Hematopoietic multipotent progenitor cell treated with erythropoietin and hydrocortisone succinate and interleukin-3 and kit ligand, for 17 days (in vitro differentiated cells): ENCODE data around the gene FGF10.

Experiments
- DNase-seq: peaks from one replicate; pipeline ENCODE4 v3.0.0-alpha.2; 2015; ENCODE audit warnings: low spot score

The FGF10 gene

DNA sequence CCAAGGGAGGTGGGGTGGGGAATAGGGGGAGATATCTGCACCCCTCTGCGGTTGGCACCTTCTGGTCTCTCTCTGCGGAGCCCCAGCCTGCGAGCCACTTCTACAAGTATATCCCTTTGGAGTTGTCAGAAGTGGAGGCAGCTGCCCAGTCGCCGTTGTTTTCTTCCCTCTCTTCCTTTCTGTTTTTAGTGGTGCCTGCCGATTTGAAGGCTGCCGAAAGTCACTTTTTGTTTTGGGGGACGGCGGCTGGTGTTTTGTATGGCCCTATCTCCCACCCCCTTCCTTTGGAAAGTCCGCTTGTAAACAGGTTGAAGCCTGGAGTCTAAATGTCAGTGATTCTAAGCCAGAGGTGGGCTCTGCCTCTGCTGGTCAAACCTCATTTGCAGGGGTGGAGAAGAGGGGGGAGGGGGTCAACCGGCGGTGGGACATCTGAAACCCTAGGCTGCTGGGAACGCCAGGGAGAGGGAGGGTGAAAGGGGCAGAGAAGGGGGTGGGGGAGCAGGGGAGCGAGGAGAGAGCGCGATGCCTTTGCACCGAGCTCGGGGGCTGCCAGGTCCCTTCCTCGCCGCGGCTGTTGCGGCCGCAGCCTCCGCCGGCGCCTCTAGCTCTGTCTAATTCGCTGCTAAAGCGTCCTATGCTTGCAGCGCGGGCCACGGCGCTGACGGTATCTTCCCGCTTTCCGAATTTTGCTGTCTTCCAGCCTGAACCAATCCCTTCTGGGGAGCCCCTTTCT, at the start of gene FGF10:
Gene FGF10 (minus strand): TSS at position 331 of the 733 bp plus-strand sequence. CDS start 738 bp downstream, outside the sequence.
- DNase-seq, result no peak

GRCh38 chr5:44426944-44427343, 37.7 kb upstream of the FGF10 start:
- no peak for DNase-seq

GRCh38 chr5:44412286-44412685, 23.1 kb upstream of the FGF10 start:
- no peak for DNase-seq

DNA sequence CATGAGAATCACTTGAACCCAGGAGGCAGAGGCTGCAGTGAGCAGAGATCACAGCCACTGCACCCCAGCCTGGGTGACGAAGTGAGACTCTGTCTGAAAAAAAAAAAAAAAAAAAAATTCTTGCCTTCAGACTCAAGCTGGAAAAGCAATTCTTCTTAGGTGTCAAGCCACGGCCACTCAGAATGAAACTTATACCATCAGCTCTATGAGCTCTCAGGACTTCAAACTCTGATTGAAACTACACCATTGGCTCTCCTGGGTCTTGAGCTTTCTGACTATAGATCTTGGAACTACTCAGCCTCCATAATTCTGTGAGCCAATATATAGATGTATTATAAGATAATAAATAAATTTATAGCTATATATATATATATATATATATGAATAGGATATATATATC, 12.9 kb upstream of the FGF10 start:
- no peak for DNase-seq

GRCh38 chr5:44401611-44402010, 12.4 kb upstream of the FGF10 start:
- no peak for DNase-seq

GRCh38 chr5:44398382-44398781, 9.2 kb upstream of the FGF10 start:
- DNase-seq, result no peak

GRCh38 chr5:44396312-44396711, 7.1 kb upstream of the FGF10 start:
- no peak for DNase-seq

GRCh38 chr5:44390351-44390750, 1.1 kb upstream of the FGF10 start:
- no peak for DNase-seq

- DNase-seq, result no peak
Observed at GRCh38 chr5:44389823-44390143, 563 bp upstream of the FGF10 start.

DNA sequence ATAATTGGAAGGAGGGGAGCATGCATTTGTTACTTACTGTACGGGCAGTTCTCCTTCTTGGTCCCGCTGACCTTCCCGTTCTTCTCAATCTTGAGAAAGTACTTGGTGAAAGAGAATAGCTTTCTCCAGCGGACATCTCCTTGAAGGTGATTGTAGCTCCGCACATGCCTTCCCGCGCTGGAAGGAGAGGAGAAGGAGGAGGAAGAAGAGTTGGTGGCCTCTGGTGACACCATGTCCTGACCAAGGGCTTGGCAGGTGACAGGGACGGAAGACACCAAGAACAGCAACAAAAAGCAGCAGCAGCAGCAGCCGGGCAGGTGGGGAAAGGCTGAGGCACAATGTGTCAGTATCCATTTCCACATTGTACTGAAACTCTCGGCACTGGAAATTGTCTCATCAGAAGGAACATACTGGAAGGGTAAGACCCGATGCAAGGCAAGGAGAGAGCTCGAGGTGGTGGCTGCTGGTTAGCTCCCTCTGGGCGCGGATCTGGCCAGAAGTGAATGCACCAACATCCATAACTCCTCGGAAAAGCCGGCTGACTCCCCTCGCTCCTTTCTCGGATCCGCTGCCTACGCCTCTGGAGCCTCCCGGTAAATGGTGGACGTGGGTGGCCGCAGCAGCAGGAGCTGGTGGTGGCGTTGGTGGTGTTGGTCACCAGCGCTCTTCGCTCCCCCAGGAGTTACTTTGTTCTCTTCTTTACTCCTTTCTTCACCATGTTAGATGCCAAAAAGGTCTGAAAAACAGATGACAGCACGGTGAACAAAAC, 715 bp downstream of the FGF10 start:
- DNase-seq, result no peak

DNA sequence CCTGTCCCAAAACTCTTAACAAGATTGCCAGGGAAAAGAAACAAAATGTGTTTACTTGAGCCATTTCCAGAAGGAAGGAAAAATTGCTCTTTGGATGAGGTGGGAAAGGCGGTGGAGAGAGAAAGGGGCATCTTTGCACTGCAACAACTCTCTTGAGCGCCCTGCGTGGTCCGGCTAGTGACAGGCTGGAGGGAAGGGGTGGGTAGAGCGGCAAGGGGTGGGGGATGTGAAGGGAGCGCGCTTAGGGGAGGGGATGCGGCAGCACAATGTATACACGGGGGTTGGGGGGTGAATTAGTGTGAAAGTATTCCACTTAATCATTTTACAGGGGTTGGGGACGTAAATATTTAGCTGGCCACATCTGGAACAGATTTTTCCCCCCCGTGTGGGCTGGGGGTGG, 1.3 kb downstream of the FGF10 start:
- DNase-seq, result no peak

DNA sequence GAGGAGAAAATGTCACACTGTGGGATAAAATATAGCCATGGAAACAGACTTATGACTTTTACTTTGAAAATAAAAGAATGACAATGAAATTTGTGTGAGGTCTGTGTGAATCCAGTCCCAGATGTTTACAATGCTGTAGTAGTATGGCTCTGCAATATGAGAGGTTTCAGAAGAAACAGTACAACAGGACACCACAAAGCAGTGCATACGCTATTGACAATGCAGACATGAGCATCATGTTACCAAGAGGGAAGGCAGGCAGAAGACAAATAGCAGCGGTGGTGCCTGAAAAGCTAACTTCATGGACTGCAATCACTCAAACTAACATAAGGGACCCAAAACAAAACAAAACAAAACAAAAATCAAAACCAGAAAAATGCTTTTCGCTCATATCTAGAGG, 1.8 kb downstream of the FGF10 start:
- no peak for DNase-seq

DNA sequence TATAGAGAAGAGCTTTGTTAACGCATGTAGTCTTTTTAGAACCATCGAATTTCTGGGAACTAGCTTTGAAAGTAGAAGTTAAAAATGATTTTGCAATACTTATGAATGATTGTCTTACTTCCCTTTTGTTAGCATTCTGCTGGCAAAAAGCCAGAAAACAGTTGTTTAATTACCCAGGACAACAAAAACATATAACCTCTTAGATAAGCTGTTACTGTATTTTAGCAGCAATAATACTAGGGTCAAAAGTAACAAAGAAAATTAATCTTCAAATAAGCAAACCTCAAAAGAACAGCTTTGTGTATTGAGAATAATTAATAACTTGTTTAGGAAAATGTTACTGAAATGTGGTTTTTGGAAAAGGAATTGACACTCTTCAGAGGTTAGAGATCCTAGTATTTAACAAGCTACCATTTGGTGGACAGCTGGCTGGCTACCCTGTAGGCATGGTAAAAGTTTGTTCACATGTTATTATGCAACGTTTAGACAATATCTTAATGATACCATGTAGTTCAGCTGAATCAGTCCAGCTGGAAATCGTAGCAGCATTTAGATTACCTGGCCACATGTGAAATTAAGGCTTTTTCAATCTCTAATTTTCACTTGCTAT, 3.8 kb downstream of the FGF10 start:
- DNase-seq, result no peak

DNA sequence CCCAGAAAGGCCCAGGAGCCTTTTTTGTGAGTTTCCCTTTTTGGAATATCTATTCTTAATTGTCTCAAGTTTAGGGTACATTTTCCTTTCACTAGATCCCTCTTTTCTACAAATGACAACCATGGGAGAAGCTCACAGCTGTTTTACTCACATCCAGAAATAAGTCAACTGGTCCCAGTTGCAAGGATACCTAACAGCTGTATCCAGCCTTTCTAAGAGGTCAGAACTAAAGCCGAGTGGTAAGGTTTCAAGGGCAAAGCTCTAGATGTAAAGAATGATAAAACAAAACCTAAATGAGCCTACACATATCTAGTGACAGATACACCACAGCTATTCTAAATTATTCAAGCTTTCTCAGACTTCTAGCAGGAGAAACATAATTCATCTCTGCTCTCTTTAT, 4.4 kb downstream of the FGF10 start:
- DNase-seq, result no peak

DNA sequence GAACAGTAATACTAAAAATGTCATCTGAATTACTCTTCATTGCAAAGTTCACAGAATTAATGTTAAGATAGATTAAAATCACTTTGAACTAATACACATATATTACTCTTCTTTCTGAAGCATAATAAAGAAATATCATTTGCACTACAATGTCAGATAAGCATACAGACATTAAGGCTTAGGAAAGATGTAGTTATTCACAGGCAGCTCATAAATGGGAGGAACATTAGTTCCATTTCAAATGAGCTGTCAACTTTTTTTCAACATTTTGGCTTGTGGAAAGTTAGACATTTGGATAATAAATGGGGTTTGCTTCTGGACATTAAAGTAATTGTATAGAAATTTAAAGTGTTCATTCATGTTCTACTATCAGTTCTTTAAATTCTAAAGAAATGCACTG, 6.3 kb downstream of the FGF10 start:
- no peak for DNase-seq

DNA sequence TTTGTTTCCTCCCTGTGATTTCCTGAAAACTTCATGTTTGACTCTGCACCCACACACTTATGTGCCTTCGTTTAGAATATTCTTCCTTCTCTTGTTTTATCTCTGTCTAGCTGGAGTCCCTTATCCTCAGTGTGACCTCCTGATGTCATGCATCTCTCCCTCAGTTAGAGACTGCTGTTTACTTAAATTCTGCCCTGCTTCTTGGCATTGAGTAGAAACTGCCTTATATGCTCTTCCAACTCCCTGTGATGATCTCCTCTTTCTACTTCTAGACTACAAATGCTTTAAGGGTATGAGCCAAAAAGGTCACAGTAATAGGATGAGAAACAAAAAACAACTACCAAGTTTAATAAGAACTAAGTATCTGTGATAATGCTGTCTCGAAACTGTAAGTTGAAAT, 12.2 kb downstream of the FGF10 start:
- DNase-seq, result no peak

DNA sequence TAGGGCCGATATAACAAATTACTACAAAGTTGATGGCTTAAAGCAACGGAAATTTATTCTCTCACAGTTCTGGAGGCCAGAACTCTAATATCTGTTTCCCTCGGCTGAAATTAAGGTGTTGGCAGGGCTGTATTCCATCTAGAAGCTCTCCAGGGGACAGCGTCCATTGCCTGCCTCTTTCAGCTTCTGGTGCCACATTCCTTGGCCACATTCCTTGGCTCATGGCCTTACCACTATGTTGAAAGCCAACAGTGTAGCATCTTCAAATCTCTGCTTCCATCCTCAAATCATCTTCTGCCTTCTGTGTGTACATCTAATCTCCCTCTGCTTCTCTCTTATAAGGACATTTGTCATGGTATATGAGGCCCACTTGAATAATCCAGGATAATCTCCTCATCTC, 17.2 kb downstream of the FGF10 start:
- no peak for DNase-seq

GRCh38 chr5:44367203-44367602, 22.0 kb downstream of the FGF10 start:
- DNase-seq, result no peak

- no peak for DNase-seq
Observed at GRCh38 chr5:44365345-44365744, 23.9 kb downstream of the FGF10 start.

GRCh38 chr5:44364097-44364496, 25.1 kb downstream of the FGF10 start:
- no peak for DNase-seq

DNA sequence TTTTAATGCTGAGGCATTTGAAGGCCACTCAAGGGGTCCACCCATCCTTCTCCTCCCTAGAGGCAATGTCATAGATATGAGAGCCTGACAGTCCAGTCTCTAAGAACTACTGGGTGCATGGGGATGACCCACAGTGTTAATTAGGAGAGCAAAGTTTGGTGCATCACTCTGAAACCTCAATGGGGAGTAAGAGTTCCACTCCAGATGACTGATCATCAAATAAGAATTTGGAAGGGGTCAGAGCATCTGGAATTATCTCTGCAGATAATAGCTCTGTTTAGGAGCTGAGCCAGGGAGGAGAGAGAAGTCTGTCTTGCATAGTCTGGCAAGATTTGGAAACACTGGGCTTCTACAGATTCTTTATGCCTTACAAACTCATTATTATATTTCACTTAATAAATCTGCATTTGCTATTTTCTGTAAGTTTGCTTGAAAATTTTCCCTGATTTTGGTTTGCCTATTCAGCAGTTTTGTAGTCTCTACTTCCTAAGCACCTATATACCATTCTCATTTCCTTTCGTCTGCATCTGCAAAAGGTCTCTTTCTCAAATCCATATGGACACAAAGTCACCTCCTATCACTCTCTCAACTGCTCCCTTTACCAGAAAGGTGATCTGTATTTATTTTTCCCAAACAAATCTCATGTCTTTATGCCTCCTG, 27.7 kb downstream of the FGF10 start:
- DNase-seq, result no peak

DNA sequence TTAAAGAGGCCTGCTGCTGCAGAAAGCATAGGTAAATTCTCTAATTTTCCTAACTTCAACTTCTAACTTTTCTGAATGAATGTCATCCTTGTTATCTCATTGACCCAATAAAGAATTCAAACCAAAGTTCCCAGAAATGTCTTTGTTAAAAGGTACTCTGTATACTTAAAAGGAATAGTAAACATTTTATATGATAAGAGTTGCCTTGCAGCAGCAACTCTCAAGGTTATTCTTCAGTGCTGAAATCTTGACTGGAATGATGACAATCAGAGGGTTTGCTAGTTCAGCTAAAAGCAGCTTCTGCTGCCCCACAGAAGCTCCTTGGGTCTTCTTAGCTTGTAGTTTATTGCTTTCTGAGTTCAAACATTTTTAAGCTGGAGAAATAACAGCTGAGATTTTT, 28.3 kb downstream of the FGF10 start:
- DNase-seq, result no peak

- DNase-seq, result no peak
Observed at GRCh38 chr5:44358421-44358820, 30.8 kb downstream of the FGF10 start.
